GM04504 (cell line): ENCODE measurements around the gene COPB1.
A peak's percentile ranks its signal among the peaks of the same experiment; 100 is the strongest.
"Not testable (repeated sequence)": the region's sequence is repeated elsewhere in the genome, so short reads cannot be mapped to it uniquely, and the experiment has no call there.

ENCODE experiments used
- DNase-seq: peaks from one replicate; pipeline ENCODE4 v3.0.0-alpha.2; 2012; ENCODE audit warnings: low read depth

The COPB1 gene, protein sequence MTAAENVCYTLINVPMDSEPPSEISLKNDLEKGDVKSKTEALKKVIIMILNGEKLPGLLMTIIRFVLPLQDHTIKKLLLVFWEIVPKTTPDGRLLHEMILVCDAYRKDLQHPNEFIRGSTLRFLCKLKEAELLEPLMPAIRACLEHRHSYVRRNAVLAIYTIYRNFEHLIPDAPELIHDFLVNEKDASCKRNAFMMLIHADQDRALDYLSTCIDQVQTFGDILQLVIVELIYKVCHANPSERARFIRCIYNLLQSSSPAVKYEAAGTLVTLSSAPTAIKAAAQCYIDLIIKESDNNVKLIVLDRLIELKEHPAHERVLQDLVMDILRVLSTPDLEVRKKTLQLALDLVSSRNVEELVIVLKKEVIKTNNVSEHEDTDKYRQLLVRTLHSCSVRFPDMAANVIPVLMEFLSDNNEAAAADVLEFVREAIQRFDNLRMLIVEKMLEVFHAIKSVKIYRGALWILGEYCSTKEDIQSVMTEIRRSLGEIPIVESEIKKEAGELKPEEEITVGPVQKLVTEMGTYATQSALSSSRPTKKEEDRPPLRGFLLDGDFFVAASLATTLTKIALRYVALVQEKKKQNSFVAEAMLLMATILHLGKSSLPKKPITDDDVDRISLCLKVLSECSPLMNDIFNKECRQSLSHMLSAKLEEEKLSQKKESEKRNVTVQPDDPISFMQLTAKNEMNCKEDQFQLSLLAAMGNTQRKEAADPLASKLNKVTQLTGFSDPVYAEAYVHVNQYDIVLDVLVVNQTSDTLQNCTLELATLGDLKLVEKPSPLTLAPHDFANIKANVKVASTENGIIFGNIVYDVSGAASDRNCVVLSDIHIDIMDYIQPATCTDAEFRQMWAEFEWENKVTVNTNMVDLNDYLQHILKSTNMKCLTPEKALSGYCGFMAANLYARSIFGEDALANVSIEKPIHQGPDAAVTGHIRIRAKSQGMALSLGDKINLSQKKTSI

DNA sequence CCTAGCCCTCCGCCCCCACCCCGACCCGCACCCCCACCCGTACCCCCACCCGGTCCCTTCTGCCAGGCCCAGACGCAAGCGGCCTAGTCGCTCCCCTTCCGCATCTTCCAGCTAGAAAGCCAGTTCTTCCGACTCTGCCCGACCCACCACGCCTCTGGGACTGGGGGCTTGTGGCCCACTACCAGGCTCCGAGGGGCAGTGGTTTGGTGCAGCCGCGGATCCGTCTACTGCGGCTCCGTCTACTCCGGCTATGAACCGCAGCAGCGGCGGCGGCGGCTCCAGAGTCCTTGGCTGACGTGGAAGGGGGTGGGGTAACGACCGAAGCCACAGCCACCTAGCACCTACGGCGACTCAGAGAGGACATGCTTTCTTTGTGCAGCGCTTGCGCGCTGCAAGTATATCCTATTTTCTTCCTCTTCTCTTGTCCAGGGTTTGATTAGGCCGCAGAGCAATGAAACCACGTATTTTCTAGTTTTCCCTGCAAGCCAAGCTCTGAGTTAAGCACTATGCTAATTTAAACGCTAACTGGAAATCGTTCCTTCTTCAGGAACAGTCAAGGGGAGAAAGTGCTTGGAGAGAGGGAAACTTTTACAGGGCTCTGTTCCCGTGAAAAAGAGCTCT, at the start of gene COPB1:
COPB1 (minus strand) TSS at position 252 of the 621 bp plus-strand sequence. CDS start 883 bp downstream, outside the sequence.
- peak; percentile 81 for DNase-seq

DNA sequence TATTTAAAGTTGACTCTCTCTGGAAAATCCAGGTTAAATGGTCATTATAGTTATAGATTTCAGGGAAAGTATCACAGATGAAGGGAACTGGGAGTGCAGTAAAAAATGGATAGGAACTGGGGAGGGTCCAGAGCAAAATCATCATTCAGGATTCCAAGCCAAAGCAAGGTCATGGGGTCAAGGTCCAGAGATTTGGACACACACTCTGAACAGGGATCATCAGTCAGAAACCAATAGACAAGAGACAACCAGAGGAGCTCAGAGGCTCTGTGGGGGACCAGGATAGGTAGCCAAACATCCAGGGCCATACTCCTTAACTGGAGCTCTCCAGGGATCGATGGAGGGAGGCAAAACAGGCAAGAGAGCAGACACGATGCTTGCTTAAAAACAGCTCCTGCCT, 47.8 kb upstream of the COPB1 start:
- no peak for DNase-seq

DNA sequence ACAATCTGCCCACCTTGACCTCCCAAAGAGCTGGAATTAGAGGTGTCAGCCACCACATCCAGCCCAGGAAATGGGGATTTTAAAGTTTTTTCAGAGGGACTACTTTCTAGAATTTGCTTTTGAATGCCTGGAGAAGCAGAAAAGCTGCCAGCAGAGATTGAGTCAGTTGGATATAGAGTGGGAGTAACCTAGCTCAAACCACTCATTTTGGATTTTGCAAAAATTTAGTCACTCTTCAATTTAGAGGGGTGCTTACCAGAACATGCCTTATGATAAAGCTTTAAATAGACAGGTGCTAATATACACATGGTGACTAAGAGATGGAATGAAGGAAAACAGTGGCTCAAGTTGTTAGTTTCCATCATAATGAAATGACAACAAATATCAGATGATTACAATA, 47.1 kb upstream of the COPB1 start:
- DNase-seq = no peak

DNA sequence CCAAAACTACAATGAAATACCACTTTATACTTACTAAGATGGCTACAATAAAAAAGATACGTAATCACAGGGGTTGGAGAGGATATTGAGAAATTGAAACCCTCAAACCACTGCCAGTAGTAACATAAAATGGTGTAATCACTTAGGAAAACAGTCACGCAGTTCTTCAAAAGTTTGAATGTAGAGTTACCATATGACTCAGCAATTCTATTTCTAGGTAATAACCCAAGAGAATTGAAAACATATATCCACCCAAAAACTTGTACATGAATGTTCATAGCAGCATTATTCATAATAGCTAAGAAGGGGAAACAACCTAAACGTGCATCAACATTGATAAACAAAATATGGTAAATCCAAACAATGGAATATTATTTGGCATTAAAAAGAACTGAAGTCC, 45.0 kb upstream of the COPB1 start:
- DNase-seq = peak; percentile 21

DNA sequence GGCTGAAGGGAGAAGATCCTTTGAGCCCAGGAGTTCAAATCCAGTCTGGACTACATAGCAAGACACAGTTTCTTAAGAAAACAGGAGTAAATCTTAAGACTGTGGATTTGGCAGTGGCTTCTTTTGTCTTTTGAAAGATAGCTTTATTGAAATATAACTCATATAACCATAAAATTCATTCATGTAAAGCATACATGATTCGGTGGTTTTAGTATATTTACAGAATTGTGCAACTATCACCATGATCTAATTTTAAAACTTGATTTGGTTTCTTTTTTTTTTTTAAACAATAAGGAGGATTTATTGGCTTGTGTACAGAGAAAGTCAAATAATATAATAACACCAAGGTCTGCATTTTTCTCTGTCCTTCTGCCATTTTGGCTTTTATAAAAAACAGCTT, 43.6 kb upstream of the COPB1 start:
- no peak for DNase-seq

DNA sequence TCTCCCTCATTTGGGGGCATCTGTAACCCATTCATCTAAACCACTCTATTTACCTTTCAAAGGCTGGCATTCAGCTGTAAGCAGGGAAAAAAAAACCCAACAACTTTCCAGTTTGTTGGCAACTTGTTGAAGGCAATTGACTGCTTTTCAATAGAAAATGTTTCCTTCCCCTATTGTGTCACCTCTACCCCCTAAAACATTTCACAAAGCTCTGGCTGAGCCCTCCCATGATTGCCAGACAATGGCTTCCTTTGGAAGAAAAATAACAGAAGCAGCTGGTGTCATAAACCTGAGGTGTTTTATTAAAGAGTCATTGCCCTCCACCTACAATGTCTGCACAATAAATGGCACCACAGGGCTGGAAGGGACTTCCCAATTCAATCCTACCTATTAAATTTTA, 42.7 kb upstream of the COPB1 start:
- DNase-seq = no peak

DNA sequence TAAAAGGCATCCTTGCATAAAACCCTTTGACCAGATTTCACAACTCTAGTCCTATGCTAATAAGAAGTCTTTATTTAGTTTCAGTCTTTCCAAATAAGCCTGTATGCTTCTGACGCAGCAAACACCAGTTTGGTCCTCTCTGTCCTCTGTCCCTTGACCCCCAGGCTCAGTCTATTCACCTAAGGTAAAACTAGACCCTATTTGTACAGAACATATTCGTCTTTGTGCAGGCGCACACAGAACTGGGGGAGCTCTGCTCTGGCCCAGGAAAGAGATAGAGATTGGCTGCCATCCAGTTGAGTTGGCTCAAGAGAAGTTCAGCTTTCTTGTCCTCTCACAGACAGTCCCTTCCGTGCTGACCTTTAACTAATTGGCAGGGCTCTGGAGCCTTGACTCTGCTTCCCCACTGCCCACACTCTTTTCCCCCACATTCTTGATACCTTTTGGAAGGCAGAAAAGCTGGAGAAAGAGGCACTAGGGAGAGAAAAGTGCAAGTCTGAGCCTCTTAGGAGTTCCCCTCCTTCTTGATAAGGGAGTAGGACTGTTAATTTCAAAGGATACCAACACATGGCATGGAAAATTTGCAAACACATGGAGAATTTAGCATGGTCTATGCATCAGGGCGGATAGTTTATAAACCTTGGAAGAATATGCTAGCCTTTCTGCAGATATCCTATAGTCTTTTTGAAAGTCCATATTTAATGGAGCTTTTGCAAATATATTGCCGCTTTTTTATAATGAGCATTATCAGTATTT, 41.8 kb upstream of the COPB1 start:
- no peak for DNase-seq

DNA sequence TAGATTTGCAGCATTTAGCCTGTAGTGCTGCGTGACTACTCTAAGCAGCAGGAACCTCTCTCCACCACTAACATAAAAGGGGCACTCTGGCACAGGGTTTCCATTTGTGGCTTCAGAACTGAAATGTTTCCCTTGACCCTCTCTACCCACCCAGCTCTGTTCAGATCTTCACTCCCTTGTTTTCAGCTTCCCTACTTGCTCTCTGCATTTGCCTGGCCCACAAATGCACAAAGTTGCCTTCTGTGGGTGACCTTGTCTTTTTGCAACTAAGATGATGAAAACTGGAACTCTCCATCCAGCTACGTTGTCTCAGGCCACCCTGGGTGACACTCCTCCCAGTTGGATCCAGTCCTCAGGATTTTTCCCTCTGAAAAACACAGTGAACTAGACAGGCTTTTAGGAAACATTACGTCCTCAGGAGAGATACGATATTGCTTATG, 40.4 kb upstream of the COPB1 start:
- no peak for DNase-seq

DNA sequence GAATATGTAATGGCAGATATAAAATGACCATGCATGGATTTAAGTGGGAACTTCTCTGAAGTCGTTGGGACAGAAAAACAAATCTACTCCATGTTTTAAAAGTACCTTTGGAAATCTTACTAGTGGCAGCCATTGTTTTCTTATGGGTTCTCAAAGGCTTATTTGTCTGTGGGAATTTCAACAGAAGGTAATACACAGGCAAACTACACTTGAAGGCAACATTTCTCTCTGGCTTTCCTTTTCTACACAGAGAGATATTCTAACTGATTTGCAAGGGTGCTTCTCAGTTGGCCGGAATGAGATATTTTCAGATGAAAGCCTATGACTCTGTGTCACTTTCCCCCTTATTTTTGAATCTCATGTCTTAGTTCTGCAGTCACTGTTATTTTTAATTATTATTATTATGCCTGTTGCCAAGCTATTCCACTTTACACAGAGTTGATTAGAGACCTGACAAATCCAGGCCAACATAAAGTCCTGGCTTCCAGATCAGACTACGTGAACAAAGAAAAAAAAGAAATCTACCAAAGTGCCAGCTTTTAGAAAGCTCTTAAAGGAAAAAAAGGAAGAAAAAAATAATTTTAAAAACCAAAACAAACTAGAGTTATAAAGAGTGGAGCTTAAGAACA, 39.4 kb upstream of the COPB1 start:
- DNase-seq = no peak

DNA sequence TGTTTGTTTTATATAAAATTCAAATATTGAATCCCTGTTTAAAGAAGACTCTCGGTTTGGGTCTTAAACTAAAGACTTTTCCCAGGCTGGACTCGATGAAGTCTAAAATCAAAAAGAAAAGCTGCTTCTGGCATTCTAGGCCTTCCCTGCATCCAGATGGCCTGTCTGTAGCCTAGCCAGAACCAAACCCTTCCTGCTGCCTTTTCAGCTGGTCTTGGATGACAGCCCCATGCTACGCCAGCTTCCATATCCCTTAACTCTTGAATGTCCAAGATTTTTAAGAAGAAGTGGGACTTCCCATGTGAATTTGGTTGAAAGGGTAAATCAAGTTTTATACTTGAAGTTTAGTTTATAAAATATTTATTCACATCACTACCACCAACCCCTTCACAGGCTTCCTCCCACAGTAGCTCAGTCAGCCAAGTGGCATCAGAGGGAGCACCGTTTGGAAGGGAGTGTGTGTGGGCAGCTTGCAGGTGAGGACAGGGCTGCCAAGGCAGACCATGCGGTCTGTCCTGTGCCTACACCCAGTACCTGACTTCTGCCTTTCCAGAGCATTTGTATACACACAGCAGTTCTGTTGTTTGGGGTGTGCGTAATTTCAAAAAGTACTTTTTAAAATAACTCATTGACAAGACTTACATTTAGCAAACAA, 38.8 kb upstream of the COPB1 start:
- DNase-seq = no peak

DNA sequence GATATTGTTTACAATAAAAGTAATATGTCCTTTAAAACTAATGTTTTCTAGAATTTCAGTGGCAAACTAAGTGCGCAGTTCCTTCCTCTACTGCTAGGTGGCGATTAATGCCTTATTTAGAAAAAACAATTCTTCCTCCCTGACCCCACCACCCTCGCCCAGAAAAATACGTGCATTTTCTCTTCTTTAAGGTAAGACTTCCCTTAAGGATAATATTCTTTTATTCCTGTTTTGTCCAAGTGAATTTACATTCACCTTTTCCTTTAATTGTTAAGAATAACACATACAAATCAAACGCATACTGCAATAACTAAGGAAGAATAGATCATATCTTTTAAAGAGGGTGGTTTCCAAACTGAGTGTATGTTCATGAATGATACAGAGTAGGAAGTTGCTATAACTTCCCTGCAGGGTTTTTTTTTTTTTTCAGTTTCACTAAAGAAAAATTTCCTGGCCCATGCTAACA, 37.6 kb upstream of the COPB1 start:
- DNase-seq = no peak

DNA sequence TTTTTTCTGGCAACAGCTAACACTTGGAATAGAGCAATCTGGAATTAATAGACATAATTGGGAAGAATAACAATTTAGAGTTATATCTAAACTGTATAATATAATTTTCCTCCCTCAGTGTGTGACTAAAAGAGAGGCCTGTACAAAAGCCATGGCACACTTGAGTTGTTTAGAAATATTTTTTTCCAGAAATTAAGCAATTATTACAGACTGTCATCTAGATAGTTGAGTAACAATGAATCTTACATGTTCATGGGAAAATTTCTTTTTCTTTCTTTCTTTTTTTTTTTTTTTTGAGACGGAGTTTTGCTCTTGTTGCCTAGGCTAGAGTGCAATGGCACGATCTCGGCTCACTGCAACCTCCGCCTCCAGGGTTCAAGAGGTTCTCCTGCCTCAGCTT, 35.6 kb upstream of the COPB1 start:
- DNase-seq = not testable (repeated sequence)

DNA sequence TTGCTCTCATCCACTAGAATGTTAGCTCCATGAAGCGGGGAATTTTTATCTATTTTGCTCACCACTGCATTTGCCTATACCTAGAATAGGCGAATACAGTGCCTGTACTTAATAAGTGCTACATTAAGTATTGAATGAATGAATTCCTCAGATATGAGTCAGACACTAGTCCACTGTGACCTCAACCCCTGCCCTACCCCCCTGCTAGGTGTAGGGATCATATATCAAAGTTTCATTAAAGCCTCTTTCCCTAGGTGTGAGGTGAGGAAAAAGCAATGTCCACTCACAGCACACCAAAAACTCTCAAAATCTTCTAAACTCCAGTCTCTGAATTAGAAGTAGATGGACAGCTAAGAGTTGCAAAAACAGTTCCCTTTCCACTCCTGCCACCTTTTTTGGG, 30.3 kb upstream of the COPB1 start:
- no peak for DNase-seq

DNA sequence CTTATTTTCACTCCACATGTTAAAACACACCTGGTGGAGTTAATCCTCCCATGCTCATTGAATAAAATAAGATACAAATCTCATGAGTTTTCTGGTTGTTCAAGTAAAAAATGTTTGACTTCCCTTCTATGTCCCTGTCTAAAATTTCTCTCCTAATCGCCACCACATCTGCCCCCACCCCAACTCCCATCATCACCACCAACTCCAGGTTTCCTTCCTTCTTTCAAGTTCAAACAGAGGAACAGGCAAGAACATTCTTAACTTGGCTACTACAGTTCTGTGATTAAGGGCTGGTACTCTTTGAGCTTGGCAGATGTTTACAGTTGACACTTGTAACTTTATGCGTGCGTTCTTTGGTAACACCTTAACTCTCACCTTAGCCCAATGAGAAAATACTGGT, 29.7 kb upstream of the COPB1 start:
- no peak for DNase-seq

DNA sequence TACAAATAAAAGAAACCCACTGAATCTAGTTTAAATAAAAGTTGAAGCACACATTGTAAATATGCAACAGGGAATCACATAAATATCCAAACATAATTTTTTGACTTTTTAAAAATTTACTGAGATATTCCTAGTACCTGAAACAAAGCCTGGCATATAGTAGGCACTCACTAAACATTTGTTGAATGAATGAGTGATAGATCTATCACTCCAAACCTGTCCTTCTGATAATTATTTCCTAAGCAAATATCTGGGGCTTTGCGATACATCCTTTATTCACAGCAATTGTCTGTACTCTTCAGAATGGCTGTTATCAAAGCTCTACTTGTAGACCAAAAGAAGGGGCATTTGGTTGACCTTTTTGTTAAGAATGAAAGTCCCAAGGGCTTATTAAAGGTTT, 23.2 kb upstream of the COPB1 start:
- no peak for DNase-seq

DNA sequence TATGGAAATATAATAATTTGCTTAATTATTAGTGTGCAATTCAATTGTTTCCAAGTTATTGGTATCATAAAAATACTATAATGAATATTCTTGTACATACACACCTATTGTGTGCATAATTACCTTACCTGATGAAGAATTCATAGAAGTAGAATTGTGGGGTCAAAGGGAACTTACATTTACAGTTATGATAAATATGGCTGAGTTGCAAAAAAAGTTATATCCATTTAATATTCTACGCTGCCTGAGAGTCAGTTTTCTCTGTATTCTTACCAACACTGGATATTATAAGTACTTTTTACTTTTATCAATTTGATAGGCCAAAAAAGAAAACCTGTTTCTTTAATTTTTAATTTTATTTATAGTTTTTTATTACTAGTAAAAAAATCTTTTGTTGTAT, 22.6 kb upstream of the COPB1 start:
- no peak for DNase-seq

DNA sequence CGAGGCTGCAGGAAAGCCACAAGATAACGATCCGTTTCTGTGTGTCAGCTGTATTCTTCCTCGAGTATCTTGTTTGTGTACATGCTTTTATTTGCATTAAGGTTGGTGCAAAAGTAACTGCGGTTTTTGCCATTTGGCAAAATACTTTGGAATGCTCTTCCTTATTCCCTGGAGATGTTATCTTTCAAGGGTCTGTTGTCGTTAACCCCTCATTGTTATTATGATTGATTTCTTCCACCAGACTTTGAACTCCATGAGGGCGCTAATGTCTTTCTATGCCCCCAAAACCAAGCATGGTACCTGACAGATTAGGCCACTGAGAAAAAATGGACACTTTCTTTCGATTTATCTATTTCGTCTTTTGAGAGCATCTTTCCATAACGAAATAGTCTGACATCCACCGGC, 21.1 kb upstream of the COPB1 start:
- DNase-seq = no peak

DNA sequence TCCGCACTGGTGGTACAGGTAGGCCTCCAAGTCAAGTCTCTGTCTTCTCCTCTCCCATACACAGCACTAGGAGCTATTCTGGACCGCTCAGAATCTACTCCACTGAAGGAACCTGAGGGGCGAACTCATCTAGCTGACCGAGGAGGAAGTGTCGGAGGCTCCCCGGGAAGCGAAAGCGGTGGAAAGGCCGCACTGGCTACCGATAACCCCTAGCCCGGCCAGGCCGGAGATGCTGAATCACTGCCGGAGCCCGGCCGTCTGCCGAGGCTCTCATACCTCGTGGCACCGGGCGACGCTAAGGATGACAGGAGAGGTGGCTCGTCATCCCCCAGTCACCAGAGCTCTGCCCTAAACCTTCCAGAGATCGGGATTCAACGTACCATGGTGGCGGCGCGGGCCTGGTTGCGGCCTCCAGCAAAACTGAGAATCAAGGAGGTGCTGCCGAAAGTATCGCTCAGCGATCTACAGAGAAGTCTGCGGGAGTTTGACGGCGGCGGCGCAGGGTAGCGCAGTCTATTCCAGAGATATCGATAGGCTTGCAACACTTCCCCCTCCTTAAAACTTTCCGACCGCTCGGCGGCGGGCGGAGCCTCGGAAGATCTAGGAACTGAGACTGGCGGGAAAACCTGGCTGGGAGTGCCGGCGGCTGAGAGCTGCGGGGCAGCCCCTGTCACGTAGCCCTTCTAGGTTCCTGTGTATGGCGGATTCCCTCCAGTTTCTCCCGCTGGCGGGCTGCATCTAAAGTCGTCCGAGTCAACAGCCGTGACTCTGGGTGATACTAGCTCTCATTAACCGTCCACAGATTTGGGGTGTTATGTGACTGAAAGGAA, 20.5 kb upstream of the COPB1 start, which contains the start of gene PSMA1:
PSMA1 (minus strand) TSS at position 470 of the 830 bp plus-strand sequence; CDS start at position 383, 87 bp downstream.
- DNase-seq = peak; percentile 81

DNA sequence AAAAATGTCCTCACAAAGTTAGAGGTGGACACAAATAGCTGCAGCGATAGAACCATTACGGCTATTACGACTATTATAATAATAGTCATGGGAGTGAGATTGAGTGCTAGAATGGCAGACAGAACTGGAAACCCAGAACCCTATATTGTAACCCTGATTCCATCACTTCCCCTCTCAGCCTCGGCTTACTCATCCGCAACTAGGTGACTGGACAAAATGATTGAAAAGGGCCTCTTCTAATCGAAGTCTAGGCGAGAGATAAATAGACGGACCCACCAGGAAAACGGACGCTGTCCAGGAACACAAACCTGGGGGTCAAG, 19.9 kb upstream of the COPB1 start:
- DNase-seq = no peak

DNA sequence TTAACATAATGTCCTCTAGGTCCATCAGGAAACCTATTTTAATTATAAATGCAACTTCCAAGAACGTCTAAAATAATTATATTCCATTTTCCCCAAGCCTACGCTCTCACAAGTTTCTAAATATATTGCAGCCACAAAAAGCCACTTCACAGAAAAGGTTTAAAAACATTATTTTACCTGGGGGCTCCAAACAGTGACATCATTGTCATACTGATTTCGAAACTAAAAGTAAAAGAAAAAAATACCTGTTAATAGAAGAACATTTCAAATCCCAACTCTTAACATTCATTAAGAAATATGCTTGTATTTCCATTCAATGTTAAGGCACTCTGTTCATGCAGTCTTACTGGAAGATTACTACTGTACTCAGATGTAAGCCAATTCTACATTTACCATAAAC, 19.2 kb upstream of the COPB1 start:
- no peak for DNase-seq
